GM15510 (cell line): ENCODE data around the gene KCNIP2.

Experiments used
- POLR2A ChIP-seq: IDR thresholded peaks from 3 replicates; pipeline ENCODE4 v1.6.1; 2011; ENCODE audit warnings: borderline replicate concordance; ENCODE audit not compliant: insufficient read length; ENCODE audit errors: extremely low read depth

The KCNIP2 gene

DNA sequence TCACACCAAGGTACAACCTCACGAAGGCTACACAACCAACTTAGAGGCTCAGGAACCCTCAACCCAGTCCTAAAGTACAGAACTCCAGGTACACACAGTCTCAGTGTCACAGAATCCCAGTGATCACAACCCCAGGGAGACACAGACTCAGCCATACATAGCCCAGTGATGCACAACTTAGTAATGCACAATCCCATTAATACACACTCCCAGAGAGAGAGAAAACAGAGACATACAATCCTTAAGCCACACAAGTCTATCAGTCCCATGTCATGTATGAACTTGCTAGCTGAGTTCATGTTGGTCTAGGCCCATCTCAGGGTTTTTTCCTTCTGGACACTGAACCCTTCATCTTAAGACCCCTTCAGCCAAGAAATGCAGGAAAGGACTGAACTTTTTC is 4.6 kb downstream of the KCNIP2 start:
- no peak for TF ChIP-seq POLR2A

DNA sequence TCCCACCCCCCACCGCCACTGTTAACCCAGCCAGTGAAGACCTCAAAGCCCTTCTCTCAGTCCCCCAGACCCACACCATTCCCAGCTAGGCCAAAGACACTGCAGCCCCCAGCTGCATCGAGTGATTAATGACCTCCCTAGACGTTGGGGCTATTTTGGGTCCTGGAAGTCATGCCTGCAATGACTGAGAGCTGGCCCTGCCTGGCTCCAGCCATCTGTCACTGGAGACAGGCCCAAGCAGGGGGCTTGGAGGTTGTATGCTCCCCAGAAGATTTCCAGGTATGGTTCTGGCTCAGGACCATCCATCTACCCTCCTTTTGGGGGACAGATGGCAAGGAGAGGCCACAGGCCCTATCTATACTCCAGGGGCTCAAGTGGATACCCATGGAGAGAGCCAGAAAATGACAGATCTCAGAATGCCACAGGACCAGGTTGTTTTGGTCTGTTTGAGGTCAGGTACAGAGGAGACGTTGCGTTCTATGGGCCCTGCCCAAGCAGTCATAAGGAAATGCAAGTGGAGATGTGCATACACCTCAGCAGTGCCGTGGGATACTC is 5.1 kb downstream of the KCNIP2 start:
- TF ChIP-seq POLR2A = no peak

DNA sequence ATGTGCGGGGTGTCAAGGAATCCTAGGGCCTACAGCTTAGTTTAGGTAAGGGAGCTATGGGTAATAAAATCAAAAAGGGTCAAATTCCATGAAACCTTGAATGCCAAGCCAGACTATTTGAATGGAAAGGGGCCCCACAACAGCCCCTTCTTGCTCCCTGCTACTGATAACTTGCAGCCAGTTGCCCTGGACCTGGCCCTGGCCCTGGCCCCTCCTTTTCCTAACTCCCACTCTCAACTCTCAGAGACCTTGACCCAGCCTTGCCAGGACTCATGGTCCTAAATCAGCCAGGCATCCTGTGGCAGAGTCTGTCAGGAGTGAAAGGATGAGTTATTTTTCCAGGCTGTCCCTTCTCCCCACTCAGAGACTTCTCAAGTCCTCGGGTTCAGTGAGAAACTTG is 5.9 kb downstream of the KCNIP2 start:
- no peak for TF ChIP-seq POLR2A

DNA sequence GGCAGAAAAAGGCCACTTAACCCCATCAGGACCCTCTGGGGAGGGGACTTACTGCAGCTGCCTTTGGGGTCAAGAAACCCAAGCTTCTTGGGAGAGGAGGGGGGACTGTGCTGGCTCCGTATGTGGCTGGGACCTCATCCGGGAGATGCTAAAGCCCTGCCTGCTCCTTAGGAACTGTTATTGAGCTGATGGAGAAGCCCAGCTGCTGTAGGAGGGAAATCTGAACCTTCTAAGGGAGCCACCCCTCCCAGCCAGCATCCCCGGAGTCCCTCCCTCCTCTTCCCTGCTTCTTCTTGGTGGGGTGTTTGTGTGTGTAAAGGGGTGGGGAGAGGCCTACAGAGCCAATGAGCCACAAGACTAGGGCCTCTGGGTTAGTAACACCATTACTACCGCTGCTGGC is 8.2 kb downstream of the KCNIP2 start:
- TF ChIP-seq POLR2A = no peak

DNA sequence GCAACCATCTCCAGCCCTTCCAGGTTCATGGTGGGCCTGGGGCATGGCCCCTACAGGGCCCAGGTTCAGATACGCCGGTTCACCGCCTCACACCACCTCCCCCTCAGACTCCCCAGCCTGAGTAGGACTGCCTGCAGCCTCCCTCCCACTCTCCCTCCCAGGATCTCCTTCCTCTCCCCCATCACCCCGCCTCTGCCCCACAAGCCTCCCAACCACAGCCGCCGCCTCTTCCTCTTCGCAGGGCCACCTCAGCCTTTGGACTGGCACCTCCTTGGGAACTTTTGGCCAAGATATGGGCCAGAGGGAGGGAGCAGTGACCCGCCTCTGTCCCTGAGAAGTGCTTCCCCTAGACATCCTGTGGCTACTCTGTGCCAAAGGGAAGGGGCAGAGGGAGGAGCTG is 9.3 kb downstream of the KCNIP2 start:
- no peak for TF ChIP-seq POLR2A

DNA sequence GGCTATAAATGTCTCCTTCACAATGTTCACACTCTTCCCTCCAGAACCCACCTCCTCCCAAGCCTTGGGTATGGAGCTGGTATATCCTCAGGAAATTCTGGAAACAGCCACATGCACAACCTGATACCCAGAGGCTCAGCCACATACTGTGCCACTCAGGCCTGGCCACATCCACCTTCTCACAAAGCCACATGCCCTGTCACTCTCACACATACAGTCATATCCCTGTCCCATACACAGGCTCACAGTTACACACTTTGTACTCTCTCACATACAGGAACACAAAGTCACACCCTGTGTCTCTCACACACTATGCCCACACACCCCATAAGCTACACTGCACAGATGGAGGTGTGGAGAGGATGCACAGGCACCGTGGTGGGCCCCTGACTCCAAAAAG is 10.1 kb downstream of the KCNIP2 start:
- TF ChIP-seq POLR2A = no peak

DNA sequence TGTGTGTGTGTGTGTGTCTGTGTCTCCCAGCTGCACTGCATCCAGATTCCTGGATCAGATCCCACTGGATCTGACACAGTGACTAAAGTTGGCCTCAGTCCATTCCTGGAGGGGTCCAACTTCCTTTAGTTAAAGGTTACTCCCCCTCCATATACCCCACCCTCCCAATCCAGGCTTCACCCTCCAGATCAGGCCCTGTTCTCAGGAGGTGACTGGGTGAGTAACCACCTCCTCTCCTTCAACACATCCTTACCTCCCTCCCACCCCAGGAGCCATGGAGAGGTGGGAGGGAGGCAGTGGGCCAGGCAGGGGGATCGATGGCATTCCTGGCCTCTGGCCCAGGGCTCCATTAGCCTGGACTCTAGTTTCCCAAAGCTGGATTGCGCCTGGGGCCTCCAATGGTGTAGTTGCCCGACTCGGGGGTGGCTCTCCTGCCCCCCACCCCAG is 11.3 kb downstream of the KCNIP2 start:
- TF ChIP-seq POLR2A = no peak

DNA sequence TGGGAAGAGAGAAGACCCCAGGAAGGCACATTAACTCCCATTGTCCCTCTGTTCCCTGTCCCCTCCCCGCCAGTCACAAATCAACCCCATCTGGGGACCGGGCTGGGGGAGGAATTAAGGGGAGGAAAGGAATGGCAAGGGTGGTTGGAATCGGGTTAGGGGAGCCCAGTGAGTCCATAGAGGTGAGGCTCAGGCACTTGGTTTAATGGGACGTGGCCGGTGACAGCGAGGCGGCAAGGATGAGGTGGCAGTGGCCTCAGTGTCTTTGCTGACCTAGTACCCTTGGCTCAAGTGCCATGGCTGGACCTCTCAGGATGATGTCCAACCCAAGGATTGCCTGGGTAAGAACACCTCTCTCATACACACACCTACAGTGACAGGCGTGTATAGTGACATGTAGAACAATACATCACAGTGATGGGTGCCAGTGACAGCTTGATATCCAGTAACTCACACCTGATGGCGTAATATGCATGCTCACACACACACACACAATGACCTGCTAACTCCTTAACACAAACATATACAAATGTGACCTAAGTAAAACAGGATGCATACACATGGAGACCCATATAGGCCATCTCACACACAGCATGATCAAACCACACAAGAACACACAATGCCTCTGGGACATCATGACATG is 12.3 kb downstream of the KCNIP2 start:
- TF ChIP-seq POLR2A = no peak

DNA sequence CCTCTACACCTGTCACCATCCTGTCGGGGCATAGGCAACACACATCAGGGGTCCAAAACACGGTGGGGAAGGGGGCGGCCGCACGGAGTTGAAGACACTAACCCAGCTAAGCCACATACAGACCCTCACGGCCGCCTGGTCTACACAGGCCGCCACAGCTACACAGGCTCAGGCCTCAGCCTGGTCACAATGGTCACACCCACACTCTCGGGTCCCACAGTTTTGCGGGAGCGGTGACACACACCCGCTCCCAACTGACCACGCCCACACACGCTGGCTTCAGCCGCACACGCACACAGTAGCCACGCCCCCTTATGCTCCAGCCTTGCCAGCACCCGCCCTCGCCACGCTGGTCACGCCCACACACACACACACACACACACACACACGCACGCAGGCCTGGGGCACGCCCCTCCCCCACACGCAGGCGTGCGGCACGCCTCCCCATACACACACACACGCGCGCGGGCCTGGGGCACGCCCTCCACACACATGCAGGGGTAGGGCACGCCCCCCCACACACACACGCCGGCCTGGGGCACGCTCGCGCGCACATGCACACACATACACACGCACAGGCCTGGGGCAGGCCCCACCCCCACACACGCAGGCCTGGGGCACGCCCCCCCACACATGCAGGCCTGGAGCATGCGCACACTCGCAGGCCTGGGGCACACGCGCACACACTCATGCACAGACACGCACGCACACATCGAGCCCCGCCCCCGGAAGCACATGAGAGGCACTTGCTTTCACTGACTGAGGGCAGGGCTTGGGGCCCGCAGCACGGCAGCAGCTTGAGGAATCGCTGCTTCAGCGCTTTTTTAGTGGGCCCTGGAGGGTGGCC is 13.1 kb downstream of the KCNIP2 start:
- peak; percentile 50 for TF ChIP-seq POLR2A

DNA sequence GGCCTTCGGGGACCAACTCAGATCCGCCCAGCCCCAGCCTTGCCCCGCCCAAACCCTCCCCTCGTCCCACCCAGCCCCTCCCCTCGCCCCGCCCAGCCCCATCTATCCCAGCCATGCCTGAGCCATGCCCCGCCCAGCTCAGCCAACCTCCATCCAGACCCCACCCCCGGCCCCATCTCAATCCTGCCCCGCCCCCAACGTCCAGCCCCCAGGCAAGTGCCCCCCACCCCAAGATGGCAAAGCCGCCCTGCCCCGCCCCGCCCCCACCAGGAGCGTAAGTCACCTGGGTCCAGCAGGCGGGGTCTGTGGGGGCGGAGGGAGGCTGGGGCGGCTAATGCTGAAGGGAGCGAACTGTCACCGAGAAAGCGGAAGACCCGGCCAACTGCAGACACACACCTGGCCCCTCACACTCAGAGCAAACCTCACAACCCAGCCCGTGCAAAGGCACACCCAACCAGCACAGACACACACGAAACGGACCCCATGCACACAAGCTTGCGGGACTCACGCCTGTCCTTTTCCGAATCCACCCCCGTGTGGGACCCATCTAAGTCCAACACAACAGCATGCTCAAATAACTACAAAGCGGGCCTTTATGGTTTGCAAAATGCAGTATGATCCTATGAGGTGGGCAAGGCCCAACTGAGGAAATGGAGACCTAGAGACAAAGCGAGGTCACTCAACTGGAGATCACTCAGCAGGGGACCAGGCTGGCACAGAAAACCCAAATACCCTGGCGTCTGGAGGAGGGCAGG is 13.9 kb downstream of the KCNIP2 start:
- no peak for TF ChIP-seq POLR2A

DNA sequence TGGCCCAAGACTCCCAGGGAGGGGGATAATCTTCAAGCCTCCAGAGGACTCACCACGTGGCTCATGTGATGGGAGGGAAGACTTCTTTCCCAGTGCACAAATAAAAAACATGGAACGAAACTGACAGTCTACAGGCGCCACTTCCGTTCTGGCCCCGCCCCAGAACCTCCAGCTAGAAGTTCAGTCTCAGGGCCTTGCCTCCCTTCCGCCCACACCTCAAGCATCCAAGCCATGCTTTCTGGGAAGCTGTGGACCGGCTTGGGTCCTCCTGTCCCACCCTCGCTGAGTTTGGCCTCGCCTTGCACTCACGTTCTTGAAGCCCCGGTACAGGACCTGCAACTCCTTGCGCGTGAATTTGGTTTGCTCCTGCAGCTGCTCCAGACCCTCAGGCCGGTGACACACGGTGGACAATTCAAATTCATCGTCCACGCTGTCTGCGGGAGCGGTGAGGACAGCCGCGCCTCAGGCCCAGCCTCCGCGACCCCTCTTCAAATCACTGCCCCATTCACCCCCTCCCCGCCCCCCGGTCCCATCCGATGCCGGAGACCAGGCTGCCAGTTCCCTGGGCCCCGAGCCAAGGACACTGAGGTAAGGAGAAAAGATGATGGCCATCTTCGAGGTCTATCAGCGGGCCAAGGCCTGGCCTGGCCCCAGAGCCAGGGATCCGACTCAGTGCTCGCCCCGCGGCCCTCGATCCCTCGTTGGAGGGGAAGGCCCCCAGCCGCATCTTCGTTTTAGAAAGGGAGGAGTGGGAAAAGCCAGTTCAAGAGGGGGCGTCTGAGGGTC is 14.6 kb downstream of the KCNIP2 start:
- no peak for TF ChIP-seq POLR2A

DNA sequence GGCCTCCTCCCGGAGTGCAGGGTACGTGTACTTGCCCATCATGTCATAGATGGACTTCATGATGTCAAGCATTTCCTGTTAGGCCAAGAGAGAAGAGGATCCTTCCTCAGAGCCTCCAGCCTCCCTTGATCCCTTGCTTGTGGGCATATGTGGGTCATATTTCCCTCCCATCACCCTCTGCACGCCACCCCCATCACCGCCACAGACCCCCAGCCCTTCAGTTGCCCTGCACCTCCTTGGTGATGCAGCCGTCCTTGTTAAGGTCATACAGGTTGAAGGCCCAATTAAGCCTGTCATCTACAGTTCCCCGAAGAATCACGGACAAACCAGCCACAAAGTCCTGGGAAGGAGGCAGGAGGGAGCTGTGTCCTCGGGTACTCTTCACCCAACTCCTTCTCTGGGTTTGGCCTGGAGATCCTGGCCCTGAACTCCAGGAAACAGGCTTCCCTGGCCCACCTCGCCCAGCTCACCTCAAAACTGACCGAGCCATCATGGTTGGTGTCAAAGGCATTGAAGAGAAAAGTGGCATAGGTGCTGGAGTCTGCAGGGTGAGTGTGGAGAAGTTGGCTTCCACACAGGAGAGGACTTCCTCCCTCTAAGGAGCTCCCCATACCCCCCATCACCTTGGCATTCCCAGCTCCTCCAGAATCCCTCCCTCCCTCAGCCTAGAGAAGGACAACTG is 15.5 kb downstream of the KCNIP2 start:
- TF ChIP-seq POLR2A = no peak

DNA sequence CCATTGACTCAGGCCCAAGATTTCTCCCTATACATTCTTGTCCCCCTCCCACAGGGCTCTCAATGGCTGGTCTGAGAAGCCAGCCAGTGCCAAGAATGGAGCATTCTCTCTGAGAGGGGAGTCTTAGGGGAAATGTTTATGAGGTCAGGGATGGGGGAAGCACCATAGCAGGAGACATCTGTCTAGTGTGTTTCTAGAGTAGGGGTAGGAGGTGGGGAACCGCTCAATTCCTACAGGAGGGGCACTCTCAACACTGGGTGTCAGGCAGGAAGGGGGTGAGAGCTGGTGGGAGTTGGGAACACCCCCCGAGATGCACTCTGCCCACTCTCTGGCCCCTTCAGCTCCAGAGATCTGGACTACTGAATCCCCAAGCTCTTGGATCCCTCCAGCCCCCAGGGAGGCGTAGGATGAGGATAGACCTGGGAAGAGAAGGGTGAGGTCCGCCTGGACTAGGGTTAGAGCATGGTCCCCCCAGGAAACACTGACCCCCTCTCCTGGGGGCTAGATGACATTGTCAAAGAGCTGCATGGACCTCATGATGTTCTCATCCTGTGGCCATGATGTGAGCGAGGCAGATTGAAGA is 16.7 kb downstream of the KCNIP2 start:
- TF ChIP-seq POLR2A = no peak
